ENCODE results near the gene MGAT5B.
A peak's percentile ranks its signal among the peaks of the same experiment; 100 is the strongest.

Gene MGAT5B

DNA sequence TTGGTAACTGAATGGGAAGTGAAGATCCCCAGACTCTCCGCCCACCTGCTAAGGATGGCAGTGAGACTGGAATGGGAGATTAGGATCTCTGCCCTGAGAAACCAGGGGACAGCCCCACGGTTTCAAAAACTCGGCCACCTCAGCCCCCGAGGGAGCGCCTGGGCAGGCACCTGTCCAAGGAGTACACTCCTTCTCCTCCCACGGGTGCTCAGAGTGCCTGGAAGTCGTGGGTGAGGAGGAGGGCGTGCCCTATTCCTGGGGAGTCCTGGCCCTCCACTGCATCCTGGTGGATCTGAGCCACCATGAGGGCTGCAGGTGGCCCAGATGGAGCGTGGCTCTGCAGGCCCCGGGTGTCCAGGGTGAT, 78.5 kb downstream of the MGAT5B start:
- no peak for DNase-seq (ENCODE audit: low read depth in 1 of 2, low spot score in 1 of 2)

DNA sequence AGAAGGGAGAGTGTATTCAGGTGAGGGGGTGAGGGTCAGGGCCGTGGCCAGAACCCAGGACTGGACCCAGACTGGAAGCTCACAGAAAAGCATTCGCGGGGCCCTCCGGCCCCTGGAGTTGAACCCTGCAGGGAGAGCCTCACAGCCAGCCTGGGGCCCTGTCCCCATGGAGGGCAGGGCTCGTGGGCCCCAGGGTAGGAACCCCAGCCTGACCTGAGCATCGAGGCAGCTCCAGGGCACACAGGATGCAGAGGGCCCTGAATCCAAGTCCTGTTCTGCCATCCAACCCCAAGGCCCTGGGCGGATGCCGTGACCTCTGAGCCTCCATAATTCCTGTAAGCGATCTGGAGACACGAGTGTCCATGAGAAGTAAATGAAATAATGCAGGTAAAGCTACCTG, 79.1 kb downstream of the MGAT5B start:
- DNase-seq (ENCODE audit: low read depth in 1 of 2, low spot score in 1 of 2) = no peak

DNA sequence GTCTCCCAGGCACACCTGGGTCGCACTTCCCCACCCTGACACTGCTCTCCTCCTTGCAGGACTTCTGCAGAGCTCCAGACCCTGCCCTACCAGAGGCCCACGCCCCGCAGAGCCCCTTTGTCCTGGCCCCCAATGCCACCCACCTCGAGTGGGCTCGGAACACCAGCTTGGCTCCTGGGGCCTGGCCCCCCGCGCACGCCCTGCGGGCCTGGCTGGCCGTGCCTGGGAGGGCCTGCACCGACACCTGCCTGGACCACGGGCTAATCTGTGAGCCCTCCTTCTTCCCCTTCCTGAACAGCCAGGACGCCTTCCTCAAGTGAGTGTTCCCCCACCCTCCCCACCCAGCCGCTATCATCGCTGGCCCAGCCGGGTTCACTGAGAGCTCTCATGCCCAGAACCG, 79.6 kb downstream of the MGAT5B start:
- DNase-seq (ENCODE audit: low read depth in 1 of 2, low spot score in 1 of 2) = no peak

GRCh38 chr17:76948301-76948700, 80.1 kb downstream of the MGAT5B start:
- no peak for DNase-seq (ENCODE audit: low read depth in 1 of 2, low spot score in 1 of 2)

GRCh38 chr17:76948726-76949342, 80.6 kb downstream of the MGAT5B start:
- DNase-seq (ENCODE audit: low read depth in 1 of 2, low spot score in 1 of 2) = no peak

- DNase-seq (ENCODE audit: low read depth in 1 of 2, low spot score in 1 of 2) = no peak
Measured at GRCh38 chr17:76949913-76950695, 81.9 kb downstream of the MGAT5B start.

DNA sequence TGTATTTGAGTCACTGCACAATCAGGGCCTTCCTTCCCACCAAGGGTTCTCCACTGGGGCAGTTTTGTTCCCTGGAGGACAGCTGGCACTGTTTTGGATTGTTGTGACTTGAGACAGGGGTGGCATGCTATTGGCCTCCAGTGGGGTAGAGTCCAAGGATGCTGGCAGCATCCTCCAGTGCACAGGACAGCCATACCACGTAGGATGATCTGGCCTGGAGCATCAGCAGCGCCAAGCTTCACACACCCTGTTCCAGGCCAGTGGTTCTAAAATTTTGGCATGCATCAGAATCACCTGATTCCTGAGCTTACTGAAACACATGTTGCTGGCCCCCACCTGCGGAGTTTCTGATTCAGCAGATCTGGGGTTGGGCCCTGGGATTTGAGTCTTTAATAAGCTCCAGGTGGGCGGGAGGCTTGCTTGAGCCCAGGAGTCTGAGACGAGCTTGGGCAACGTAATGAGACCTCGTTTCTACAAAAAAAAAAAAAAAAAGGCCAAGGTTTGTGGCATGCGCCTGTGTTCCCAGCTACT, 83.2 kb downstream of the MGAT5B start:
- DNase-seq (ENCODE audit: low read depth in 1 of 2, low spot score in 1 of 2) = no peak

DNA sequence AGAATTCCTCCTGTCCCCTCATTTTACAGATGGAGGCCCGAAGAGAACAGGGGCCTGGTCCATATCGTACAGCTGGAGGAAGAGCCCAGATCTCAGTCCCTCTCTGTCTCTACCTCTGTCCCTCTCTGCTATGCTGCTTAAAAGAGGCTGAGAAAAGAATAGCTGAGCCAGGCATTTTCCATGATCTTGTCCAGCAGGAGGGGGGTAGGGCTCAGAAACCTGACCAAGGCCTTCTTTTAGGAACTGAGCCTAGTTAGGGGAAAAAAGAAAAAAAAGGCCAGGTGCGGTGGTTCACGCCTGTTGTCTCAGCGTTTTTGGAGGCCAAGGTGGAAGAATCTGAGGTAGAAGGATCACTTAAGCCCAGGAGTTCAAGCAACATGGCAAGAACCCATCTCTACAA, 84.2 kb downstream of the MGAT5B start:
- no peak for DNase-seq (ENCODE audit: low read depth in 1 of 2, low spot score in 1 of 2)

- no peak for DNase-seq (ENCODE audit: low read depth in 1 of 2, low spot score in 1 of 2)
Measured at GRCh38 chr17:76953066-76953465, 84.9 kb downstream of the MGAT5B start.

DNA sequence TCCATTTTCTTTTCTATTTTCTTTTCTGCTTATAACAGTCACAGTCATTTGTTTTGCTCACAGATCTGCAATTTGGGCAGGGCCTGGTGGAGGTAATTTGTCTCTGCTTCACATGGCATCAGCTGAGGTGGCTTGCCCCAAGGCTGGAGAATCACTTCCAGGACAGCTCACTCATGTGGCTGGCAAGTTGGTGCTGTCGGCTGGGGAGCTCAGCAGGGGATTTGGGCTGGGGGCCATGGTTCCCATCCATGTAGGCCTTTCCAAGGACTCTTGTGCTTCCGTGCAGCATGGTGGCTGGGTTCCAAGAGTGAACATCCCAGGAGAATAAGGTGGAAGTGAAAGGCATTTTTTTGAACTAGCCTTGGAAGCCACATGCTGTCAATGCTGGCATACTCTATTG, 85.7 kb downstream of the MGAT5B start:
- no peak for DNase-seq (ENCODE audit: low read depth in 1 of 2, low spot score in 1 of 2)

DNA sequence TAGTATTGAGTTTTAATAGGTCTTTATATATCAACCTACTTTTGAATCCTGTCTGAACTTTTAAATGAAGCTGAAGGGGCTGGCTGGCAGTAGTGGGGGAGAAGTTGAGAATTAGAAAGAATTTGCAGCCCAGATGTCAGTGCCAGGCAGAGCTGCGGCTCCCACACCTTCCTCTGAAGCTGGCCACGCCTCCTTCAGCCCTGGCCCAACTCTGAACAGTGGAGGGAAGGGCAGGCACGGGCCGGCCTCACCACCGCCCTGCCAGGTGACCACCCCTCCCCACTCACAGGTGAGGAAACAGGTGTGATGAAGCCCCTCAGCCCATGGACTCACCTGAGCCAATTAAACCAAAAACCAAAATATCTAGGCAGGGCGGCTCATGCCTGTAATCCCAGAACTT, 87.0 kb downstream of the MGAT5B start:
- no peak for DNase-seq (ENCODE audit: low read depth in 1 of 2, low spot score in 1 of 2)

DNA sequence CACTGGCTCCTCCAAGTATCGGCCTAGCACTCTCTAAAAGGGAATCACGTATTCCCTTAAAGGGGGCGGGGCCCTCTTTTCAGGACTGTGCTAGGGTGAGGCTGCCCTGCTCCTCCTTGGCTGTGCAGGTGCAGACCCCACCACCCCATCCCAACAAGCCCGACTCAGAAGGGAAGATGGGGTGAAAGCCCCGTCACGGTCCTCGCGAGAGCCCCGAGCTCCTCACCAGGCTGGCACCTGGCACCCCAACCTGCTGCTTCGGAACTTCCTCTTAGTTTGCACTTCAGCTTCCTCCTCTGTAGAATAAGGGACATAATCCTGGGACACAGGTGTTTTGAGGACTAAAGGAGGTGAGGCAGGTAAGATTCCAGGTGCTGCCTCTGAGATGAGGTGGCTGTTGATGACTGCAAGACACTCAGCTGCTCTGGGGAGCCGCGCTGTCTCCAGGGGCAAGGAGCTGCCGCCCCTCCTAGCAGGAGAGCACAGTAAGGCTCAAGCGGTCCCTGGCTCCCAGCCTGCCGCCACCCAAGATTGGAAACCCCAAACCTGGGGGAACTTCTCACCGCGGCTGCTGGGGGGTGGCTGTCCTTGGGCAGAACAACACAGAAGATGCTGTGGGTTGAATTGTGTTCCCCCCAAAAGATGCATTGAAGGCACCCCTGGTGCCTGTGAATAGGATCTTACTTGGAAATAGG, 88.8 kb downstream of the MGAT5B start:
- no peak for DNase-seq (ENCODE audit: low read depth in 1 of 2, low spot score in 1 of 2)

- no peak for DNase-seq (ENCODE audit: low read depth in 1 of 2, low spot score in 1 of 2)
Measured at GRCh38 chr17:76957678-76958464, 89.7 kb downstream of the MGAT5B start.

DNA sequence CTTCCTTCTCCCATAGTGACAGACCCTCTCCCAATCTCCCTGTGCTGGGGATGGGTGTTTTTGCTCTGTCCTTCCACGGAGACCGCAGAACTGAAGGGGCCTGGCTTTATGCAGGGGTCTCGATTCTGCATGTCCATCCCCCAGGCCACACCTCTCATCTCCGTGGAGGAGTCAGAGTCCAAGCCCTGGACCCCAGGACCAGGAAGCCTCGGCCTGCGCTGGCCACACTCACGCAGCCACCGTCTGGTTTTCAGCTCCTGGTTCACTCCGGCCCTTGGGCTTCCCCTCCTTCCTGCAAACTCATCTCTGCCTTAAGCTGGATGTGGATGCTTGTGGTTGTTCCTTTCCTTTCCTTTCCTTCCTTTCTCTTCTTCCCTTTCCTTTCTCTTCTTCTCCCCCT, 90.8 kb downstream of the MGAT5B start:
- DNase-seq (ENCODE audit: low read depth in 1 of 2, low spot score in 1 of 2) = no peak

DNA sequence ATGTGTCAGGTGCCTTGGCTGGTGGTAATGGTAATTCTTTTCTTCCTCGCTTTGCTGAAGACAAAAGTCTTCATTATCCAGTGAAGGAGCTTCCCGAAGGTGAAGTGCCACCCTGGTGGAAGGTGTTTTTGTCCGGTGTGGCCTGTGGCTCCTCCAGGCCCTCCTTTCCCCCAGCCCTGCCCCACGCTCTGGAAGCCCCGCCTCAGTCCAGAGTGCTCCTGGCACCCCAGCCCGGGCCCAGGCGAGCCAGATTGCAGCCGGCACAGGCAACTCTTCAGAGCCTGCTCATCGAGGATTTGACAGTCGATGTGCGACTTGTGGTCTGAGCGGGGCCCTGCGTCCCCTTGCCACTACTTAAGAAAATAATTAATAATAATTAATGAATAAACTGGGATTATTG, 93.7 kb downstream of the MGAT5B start:
- DNase-seq (ENCODE audit: low read depth in 1 of 2, low spot score in 1 of 2) = no peak

- no peak for DNase-seq (ENCODE audit: low read depth in 1 of 2, low spot score in 1 of 2)
Measured at GRCh38 chr17:76962858-76963257, 94.7 kb downstream of the MGAT5B start.

GRCh38 chr17:76966016-76966415, 97.8 kb downstream of the MGAT5B start:
- no peak for DNase-seq (ENCODE audit: low read depth in 1 of 2, low spot score in 1 of 2)

- DNase-seq (ENCODE audit: low read depth in 1 of 2, low spot score in 1 of 2) = no peak
Measured at GRCh38 chr17:76966486-76967181, 98.4 kb downstream of the MGAT5B start.

DNA sequence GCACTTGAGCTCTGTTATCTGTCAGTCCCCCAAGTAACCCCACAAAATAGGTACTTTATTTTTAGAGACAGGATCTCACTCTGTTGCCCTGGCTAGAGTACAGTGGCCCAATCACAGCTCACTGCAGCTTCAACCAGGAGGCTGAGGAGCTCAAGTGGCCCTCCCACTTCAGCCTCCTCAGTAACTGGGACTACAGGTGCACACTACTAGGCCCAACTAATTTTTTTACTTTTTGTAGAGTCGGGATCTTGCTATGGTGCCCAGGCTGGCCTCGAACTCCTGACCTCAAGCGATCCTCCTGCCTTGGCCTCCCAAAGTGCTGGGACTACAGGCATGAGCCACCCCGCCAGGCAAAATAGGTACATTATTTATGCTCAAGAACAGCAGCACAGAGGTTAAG, 99.6 kb downstream of the MGAT5B start:
- DNase-seq (ENCODE audit: low read depth in 1 of 2, low spot score in 1 of 2) = no peak

GRCh38 chr17:76968707-76969597, 100.7 kb downstream of the MGAT5B start:
- DNase-seq (ENCODE audit: low read depth in 1 of 2, low spot score in 1 of 2) = peak; percentile 16 to 25

Measured in stimulated activated CD4-positive, alpha-beta T cell treated with anti-CD3 and anti-CD28 coated beads, Interleukin-15, amount 100 ng/mL, for 1 hour (primary cell).